GM19043 (cell line): ENCODE measurements around the gene ATP5PD.

ENCODE experiments used
- ATAC-seq: cut with Tn5 transposase; IDR thresholded peaks from one replicate; pipeline ENCODE4 v1.9.1; 2021; ENCODE audit warnings: low read depth; ENCODE audit not compliant: unreplicated experiment

Gene ATP5PD

DNA sequence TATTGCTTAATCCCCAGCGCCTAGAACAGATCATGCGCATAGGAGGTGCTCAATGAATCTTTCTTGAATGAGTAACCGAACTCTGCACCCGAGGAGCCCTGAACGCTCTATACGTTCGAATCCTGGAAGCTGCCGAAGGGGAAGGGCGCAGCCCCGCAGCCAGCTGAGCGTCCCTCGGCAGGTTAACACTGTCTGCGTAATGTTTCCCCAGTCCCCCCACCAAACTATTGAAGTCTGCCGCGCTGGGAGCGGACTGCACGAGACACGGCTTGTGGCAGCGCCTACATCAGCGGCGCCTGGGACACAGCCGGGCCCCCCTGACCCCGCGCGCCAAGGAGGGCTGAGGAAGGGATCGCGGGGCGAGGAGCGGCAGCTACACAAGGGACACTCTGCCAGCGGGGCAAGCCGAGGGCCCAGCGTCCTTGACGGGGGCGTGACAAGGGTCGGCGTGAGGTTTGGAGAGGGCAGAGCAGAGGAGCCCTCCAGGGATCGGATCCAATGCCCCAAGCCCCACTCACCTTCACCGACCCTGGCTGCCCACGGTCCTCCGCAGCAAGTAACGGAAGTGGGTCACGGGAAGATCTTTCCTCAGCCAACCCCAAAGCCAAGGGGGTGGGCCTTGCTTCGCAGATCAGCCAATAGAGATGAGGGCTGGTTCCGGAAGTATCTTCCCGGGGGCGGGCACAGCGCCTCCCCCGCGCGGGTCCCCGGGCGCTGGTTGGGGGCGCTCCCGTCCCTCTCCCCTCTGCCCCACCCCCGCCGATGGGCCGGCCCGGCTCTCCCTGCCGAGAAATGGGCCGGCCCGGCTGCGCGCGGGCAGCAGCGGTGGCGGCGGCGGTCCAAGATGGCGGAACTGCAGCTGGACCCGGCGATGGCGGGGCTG, at the start of gene ATP5PD, which contains the start of gene KCTD2:
Gene ATP5PD (minus strand): TSS at position 563 of the 883 bp plus-strand sequence. CDS start 4,319 bp downstream, outside the sequence.
Gene KCTD2 (plus strand): TSS at position 819 of the 883 bp plus-strand sequence. CDS start 26 bp downstream, at position 845.
- ATAC-seq: peak; percentile 95

DNA sequence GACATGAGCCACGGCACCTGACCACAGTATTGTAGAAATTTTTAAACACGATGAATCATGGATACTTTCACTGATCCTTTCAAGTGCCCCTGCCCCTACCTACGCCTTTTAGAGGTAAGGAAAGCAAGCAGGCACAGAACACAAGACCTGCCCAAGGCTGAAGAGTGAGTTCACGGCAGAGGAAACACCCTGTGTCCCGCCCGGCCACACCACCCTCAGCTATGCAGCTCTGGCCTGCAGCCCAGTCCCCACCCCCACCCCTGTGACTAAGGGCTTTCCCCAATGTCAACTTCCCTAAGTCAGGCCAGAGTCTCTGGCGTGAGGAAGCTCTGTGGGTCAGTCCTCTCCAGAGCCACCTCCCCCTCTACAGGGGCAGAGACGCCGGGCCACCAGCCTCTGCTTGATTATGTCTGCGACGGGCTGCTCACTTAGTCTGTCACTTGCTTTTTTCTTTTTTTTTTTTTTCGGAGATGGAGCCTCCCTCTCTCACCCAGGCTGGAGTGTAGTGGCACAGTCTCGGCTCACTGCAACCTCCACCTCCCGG, 49.4 kb upstream of the ATP5PD start:
- no peak for ATAC-seq

- no peak for ATAC-seq
These were observed 48.2 kb upstream of the ATP5PD start for GRCh38 chr17:75094871-75095399.

DNA sequence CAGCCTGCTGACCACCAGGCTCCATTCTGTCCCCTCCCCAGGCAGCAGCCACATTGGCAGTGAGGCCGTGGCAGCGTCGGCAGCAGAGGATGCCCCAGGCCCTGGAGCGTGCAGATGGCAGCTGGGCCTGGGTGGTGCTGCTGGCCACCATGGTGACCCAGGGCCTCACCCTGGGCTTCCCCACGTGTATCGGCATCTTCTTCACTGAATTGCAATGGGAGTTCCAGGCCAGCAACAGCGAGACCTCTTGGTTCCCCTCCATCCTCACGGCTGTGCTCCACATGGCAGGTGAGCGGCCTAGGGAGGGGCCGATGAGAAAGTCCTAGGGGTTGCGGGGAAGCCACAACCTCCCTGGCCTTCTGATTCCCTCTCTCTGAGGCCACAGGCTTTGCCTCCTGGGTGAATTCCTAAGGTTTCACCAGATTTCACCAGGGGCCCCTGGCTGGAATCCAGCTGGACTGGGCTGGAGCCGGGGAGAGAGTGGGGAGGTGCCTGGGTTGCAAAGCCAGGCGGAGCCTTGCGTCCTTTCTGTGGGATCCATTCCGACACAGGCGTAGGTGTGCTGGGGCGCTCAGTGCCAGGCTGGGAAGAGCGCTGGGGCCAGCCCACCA, 46.9 kb upstream of the ATP5PD start:
- no peak for ATAC-seq

- ATAC-seq: no peak
These were observed 45.1 kb upstream of the ATP5PD start for GRCh38 chr17:75091855-75092327.

GRCh38 chr17:75090871-75091854, 44.4 kb upstream of the ATP5PD start:
- no peak for ATAC-seq

GRCh38 chr17:75088465-75089417, 42.0 kb upstream of the ATP5PD start:
- ATAC-seq: no peak

GRCh38 chr17:75087558-75088453, 41.0 kb upstream of the ATP5PD start, which contains the start of gene SLC16A5:
Gene SLC16A5 (plus strand): TSS chr17:75087954. CDS start chr17:75093637, 5,683 bp downstream.
- peak; percentile 70 for ATAC-seq

GRCh38 chr17:75087182-75087557, 40.4 kb upstream of the ATP5PD start:
- peak; percentile 25 for ATAC-seq

DNA sequence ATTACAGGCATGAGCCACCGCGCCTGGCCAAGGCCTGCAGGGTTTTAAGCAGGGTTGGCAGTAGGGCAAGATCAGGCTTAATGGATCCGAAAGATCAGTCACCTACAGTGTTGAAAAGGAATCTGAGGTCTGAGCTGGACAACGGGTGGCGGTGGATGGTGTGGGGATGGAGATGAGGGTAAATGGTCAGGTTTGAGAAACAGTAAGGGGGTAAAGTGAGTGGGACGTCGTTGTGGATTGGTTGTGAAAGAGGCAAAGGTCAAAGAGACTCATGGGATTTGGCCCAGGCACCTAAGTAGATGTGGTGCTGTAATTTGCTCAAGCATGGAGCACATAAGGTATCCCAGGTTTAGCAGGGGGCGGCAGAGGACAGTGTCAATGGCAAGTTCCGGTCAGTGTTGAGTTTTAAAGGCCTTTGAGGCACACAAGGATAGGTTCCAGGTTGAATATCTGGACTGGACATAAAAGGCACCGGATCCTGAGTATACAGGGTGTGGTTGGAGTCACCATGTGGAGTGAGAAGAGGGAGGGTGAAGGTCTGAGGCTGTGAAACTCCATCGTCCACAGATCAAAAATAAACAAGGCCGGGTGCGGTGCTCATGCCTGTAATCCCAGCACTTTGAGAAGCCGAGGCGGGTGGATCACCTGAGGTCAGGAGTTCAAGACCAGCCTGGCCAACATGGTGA, 39.9 kb upstream of the ATP5PD start:
- no peak for ATAC-seq

GRCh38 chr17:75084039-75084660, 37.4 kb upstream of the ATP5PD start:
- no peak for ATAC-seq

- ATAC-seq: no peak
These were observed 35.9 kb upstream of the ATP5PD start for GRCh38 chr17:75082683-75083082.

DNA sequence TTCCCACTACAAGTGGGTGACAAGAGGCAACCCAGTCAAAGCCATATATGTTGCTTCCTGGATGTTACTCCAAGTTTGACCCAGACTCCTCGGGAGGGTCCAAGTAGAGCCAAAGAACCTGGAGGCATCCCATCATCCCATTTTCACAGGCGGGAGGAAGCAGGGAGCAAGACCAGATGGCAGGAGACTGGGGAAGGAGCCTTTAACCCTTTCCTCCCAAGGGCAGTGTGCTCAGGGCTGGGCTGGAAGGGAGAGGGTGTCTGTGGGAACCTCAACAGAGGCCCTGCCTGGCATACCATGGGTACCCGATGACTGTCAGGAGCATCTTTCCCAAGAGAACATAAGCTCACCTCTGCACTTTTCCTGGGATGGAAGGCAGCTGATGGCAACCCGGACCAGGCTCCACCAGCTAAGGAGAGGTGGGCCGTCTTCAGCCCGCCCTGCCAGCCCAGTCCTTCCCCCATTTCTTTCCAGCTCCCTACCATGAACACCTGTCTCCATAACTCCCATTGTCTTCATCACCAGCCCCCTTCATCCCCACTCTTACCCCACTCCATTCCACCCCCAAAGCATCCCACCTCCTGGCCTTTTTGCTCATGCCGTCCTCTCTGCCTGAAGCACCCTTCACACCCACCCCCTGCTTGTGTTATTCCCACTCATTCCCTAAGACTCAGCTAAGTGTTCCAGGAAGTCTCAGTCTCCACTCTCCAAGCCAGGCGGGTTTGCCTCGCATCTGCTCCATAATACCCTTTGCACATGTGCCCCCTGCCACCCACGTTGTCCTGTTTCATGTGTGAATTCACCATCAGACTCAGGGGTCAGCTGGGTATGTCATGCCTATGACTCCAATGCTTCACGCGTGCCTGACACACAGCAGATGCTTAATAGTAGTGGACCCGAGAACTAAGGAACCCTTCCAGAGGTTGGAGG, 35.1 kb upstream of the ATP5PD start:
- ATAC-seq: no peak

DNA sequence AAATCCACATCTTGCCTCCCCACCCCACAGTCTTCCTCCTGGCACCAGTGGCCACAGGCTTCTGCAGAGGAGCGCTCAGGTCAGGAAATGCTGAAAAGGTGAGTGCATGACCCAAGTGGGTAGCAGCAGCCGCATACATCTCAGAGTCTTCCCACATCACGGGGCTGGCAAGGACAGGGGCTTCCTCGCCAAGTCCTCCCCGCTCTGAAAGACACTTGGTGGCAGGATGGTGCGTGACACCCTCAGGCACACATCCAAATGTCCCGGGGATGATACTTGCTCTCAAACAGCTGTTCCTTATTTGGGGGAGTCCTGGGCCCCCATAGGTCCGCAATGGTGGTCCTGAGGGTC, 32.2 kb upstream of the ATP5PD start:
- ATAC-seq: no peak

GRCh38 chr17:75078284-75079022, 31.7 kb upstream of the ATP5PD start:
- peak; percentile 54 for ATAC-seq
